GM21381 (cell line): Measurements from ENCODE around the gene ELK3.

Experiments used
- ATAC-seq: cut with Tn5 transposase; IDR thresholded peaks from one replicate; pipeline ENCODE4 v1.9.1; 2021; ENCODE audit warnings: mild to moderate bottlenecking, moderate library complexity; ENCODE audit not compliant: unreplicated experiment

Gene ELK3

GRCh38 chr12:96233168-96233567 lies 39.0 kb downstream of the ELK3 start:
- no peak for ATAC-seq

- no peak for ATAC-seq
These were observed 39.8 kb downstream of the ELK3 start for GRCh38 chr12:96233939-96234461.

GRCh38 chr12:96234591-96235483 lies 40.7 kb downstream of the ELK3 start:
- no peak for ATAC-seq

- ATAC-seq = no peak
These were observed 41.3 kb downstream of the ELK3 start for GRCh38 chr12:96235484-96235826.

GRCh38 chr12:96236221-96236822 lies 42.1 kb downstream of the ELK3 start:
- no peak for ATAC-seq

GRCh38 chr12:96237035-96237434 lies 42.9 kb downstream of the ELK3 start:
- ATAC-seq = no peak

- no peak for ATAC-seq
These were observed 43.4 kb downstream of the ELK3 start for GRCh38 chr12:96237465-96238077.

- ATAC-seq = no peak
These were observed 44.3 kb downstream of the ELK3 start for GRCh38 chr12:96238336-96239047.

- ATAC-seq = no peak
These were observed 45.8 kb downstream of the ELK3 start for GRCh38 chr12:96239711-96240635.

- no peak for ATAC-seq
These were observed 46.5 kb downstream of the ELK3 start for GRCh38 chr12:96240656-96241055.

- ATAC-seq = no peak
These were observed 47.3 kb downstream of the ELK3 start for GRCh38 chr12:96241431-96241830.

- ATAC-seq = no peak
These were observed 47.7 kb downstream of the ELK3 start for GRCh38 chr12:96241846-96242256.

GRCh38 chr12:96242597-96242996 lies 48.4 kb downstream of the ELK3 start:
- ATAC-seq = no peak

GRCh38 chr12:96244826-96245225 lies 50.7 kb downstream of the ELK3 start:
- ATAC-seq = no peak

- no peak for ATAC-seq
These were observed 52.8 kb downstream of the ELK3 start for GRCh38 chr12:96246926-96247505.

GRCh38 chr12:96247563-96247962 lies 53.4 kb downstream of the ELK3 start:
- ATAC-seq = no peak

- ATAC-seq = no peak
These were observed 54.2 kb downstream of the ELK3 start for GRCh38 chr12:96248136-96248931.

GRCh38 chr12:96249196-96250118 lies 55.3 kb downstream of the ELK3 start:
- ATAC-seq = no peak
